ENCODE measurements around the gene C1QTNF12. TPM values are rescaled to one million over a fixed set of nuclear protein-coding genes. Genes with fewer than 3 reads are reported as not detected.
A peak's percentile ranks its signal among the peaks of the same experiment; 100 is the strongest.
"Not testable (repeated sequence)": the region's sequence is repeated elsewhere in the genome, so short reads cannot be mapped to it uniquely, and the experiment has no call there.

C1QTNF12 gene
- total RNA-seq, 2 experiments from 2014 or later = 2.4 to 3.8 TPM

GRCh38 chr1:1200876-1201810, 45.4 kb downstream of the C1QTNF12 start:
- H3K36me3 Mint-ChIP-seq = no peaks in the 10 kb centered on the region

GRCh38 chr1:1199961-1200875, 46.3 kb downstream of the C1QTNF12 start:
- peaks cover 7% of the 10 kb centered on the region for H3K4me1 Mint-ChIP-seq
- peak overlapping the region; percentile 76 for H3K27ac Mint-ChIP-seq
- H3K27me3 Mint-ChIP-seq = no peaks in the 10 kb centered on the region
- H3K9me3 Mint-ChIP-seq = no peaks in the 10 kb centered on the region
- DNase-seq = no peak
- no peaks in the 10 kb centered on the region for H3K36me3 Mint-ChIP-seq
- H3K4me3 Mint-ChIP-seq = peak overlapping the region; percentile 64

More at GRCh38 chr1:1200876-1201810, 45.4 kb downstream of the C1QTNF12 start:
- peak overlapping the region; percentile 76 for H3K27ac Mint-ChIP-seq
- H3K4me3 Mint-ChIP-seq = peak overlapping the region; percentile 64
- no peaks in the 10 kb centered on the region for H3K9me3 Mint-ChIP-seq
- peaks cover 10% of the 10 kb centered on the region for H3K4me1 Mint-ChIP-seq
- H3K27me3 Mint-ChIP-seq = no peaks in the 10 kb centered on the region
- peak; percentile 93 for DNase-seq

- Mint-ChIP-seq H3K36me3 (no peaks in the 10 kb centered on the region), H3K27me3 (no peaks in the 10 kb centered on the region), H3K4me3 (peak overlapping the region; percentile 22), H3K27ac (peak overlapping the region; percentile 20), H3K4me1 (peaks cover 7% of the 10 kb centered on the region), H3K9me3 (peaks cover 4% of the 10 kb centered on the region)
- no peak for DNase-seq
These were observed 47.2 kb downstream of the C1QTNF12 start for GRCh38 chr1:1199141-1199960.

GRCh38 chr1:1198423-1199140, 47.9 kb downstream of the C1QTNF12 start:
- H3K9me3 Mint-ChIP-seq = peaks cover 4% of the 10 kb centered on the region
- DNase-seq = no peak
- no peaks in the 10 kb centered on the region for H3K36me3 Mint-ChIP-seq
- no peak overlapping the region for H3K27ac Mint-ChIP-seq
- no peak overlapping the region for H3K4me3 Mint-ChIP-seq
- H3K27me3 Mint-ChIP-seq = no peaks in the 10 kb centered on the region
- H3K4me1 Mint-ChIP-seq = peaks cover 7% of the 10 kb centered on the region

- peaks cover 4% of the 10 kb centered on the region for H3K9me3 Mint-ChIP-seq
- no peaks in the 10 kb centered on the region for H3K36me3 Mint-ChIP-seq
- no peak overlapping the region for H3K27ac Mint-ChIP-seq
- H3K4me1 Mint-ChIP-seq = peaks cover 7% of the 10 kb centered on the region
- H3K4me3 Mint-ChIP-seq = no peak overlapping the region
- no peak for DNase-seq
- no peaks in the 10 kb centered on the region for H3K27me3 Mint-ChIP-seq
These were observed 48.7 kb downstream of the C1QTNF12 start for GRCh38 chr1:1197551-1198422.

GRCh38 chr1:1197188-1197500, 49.4 kb downstream of the C1QTNF12 start:
- H3K9me3 Mint-ChIP-seq = peaks cover 5% of the 10 kb centered on the region
- H3K27ac Mint-ChIP-seq = no peak overlapping the region
- H3K4me3 Mint-ChIP-seq = no peak overlapping the region
- no peaks in the 10 kb centered on the region for H3K27me3 Mint-ChIP-seq
- no peaks in the 10 kb centered on the region for H3K36me3 Mint-ChIP-seq
- DNase-seq = no peak
- H3K4me1 Mint-ChIP-seq = peaks cover 7% of the 10 kb centered on the region

GRCh38 chr1:1196431-1197187, 49.9 kb downstream of the C1QTNF12 start:
- Mint-ChIP-seq H3K27me3 (no peaks in the 10 kb centered on the region), H3K9me3 (peaks cover 10% of the 10 kb centered on the region), H3K4me1 (peaks cover 7% of the 10 kb centered on the region), H3K4me3 (no peak overlapping the region), H3K36me3 (no peaks in the 10 kb centered on the region), H3K27ac (no peak overlapping the region)
- no peak for DNase-seq

GRCh38 chr1:1195726-1196125, 50.8 kb downstream of the C1QTNF12 start:
- H3K9me3 Mint-ChIP-seq = peaks cover 12% of the 10 kb centered on the region
- not testable (repeated sequence) for H3K27me3 Mint-ChIP-seq, DNase-seq, H3K4me1 Mint-ChIP-seq, H3K27ac Mint-ChIP-seq, H3K4me3 Mint-ChIP-seq, H3K36me3 Mint-ChIP-seq

- no peak overlapping the region for H3K27ac Mint-ChIP-seq
- peaks cover 1% of the 10 kb centered on the region for H3K4me1 Mint-ChIP-seq
- no peak overlapping the region for H3K4me3 Mint-ChIP-seq
- H3K36me3 Mint-ChIP-seq = no peaks in the 10 kb centered on the region
- DNase-seq = no peak
- H3K27me3 Mint-ChIP-seq = no peaks in the 10 kb centered on the region
- H3K9me3 Mint-ChIP-seq = peaks cover 12% of the 10 kb centered on the region
These were observed 51.8 kb downstream of the C1QTNF12 start for GRCh38 chr1:1194723-1195122.

Other genes starting within 250 kb of the C1QTNF12 start
- 1 to 10 TPM in 1 of 2 experiments, under 1 TPM in 1; 0.93 to 1.1 TPM for gene HES4, start 246.6 kb downstream of the C1QTNF12 start, total RNA-seq
- gene ISG15, start 233.2 kb downstream of the C1QTNF12 start, total RNA-seq = 10 to 100 TPM; 71.7 to 78.4 TPM
- 10 to 100 TPM; 30.4 to 30.5 TPM for gene AGRN, start 226.6 kb downstream of the C1QTNF12 start, total RNA-seq
- gene RNF223, start 172.4 kb downstream of the C1QTNF12 start, total RNA-seq = not detected
- 10 to 100 TPM; 18.9 to 19.0 TPM for gene C1orf159, start 130.6 kb downstream of the C1QTNF12 start, total RNA-seq
- gene TTLL10, start 72.8 kb downstream of the C1QTNF12 start, total RNA-seq = not detected
- gene TNFRSF18, start 40.1 kb downstream of the C1QTNF12 start, total RNA-seq = 10 to 100 TPM; 52.5 to 53.3 TPM
- gene TNFRSF4, start 32.6 kb downstream of the C1QTNF12 start, total RNA-seq = 100 to 1,000 TPM; 110 to 111 TPM
- gene SDF4, start 14.7 kb downstream of the C1QTNF12 start, total RNA-seq = 10 to 100 TPM; 85.9 to 95.9 TPM
- 10 to 100 TPM; 17.5 to 18.9 TPM for gene B3GALT6, start 14.5 kb downstream of the C1QTNF12 start, total RNA-seq
- 10 to 100 TPM; 69.9 to 70.6 TPM for gene UBE2J2, start 27.1 kb upstream of the C1QTNF12 start, total RNA-seq
- gene SCNN1D, start 33.7 kb upstream of the C1QTNF12 start, total RNA-seq = 1 to 10 TPM; 4.9 to 6.9 TPM
- 10 to 100 TPM; 26.6 to 28.4 TPM for gene ACAP3, start 61.2 kb upstream of the C1QTNF12 start, total RNA-seq
- 10 to 100 TPM; 29.6 to 30.0 TPM for gene PUSL1, start 61.9 kb upstream of the C1QTNF12 start, total RNA-seq
- gene INTS11, start 77.9 kb upstream of the C1QTNF12 start, total RNA-seq = 100 to 1,000 TPM; 111 to 113 TPM
- 10 to 100 TPM; 12.2 to 13.7 TPM for gene CPTP, start 78.1 kb upstream of the C1QTNF12 start, total RNA-seq
- gene TAS1R3, start 84.6 kb upstream of the C1QTNF12 start, total RNA-seq = under 1 TPM; 0.06 to 0.20 TPM
- 10 to 100 TPM; 26.8 to 29.0 TPM for gene DVL1, start 102.7 kb upstream of the C1QTNF12 start, total RNA-seq
- gene MXRA8, start 111.8 kb upstream of the C1QTNF12 start, total RNA-seq = under 1 TPM; 0.50 to 0.97 TPM
- 100 to 1,000 TPM; 143 to 144 TPM for gene AURKAIP1, start 128.5 kb upstream of the C1QTNF12 start, total RNA-seq
- 10 to 100 TPM; 91.6 to 92.2 TPM for gene CCNL2, start 152.6 kb upstream of the C1QTNF12 start, total RNA-seq
- 100 to 1,000 TPM; 181 to 182 TPM for gene MRPL20, start 160.6 kb upstream of the C1QTNF12 start, total RNA-seq
- not detected for gene ANKRD65, start 174.6 kb upstream of the C1QTNF12 start, total RNA-seq
- gene VWA1, start 189.0 kb upstream of the C1QTNF12 start, total RNA-seq = under 1 TPM; 0.25 to 0.44 TPM
- gene ATAD3C, start 203.0 kb upstream of the C1QTNF12 start, total RNA-seq = 1 to 10 TPM; 1.3 to 1.5 TPM
- gene ATAD3B, start 225.0 kb upstream of the C1QTNF12 start, total RNA-seq = 10 to 100 TPM; 75.7 to 77.4 TPM